Measurements from ENCODE around the gene AAMP.

Gene AAMP

GRCh38 chr2:218260742-218261422 is 9.1 kb downstream of the AAMP start, which contains the start of gene GPBAR1:
Gene GPBAR1 (plus strand): TSS chr2:218261015. CDS start chr2:218262725, 1,710 bp downstream.
- no peak for DNase-seq (ENCODE audit: low read depth)
- no peak within 1 kb of the TSS for H3K4me3 ChIP-seq (ENCODE audit: low read length)
- TF ChIP-seq CTCF (conservative IDR thresholded peaks at IDR 0.05; ENCODE audit: low read length), result no peak

- no peak for TF ChIP-seq CTCF (conservative IDR thresholded peaks at IDR 0.05; ENCODE audit: low read length)
- DNase-seq (ENCODE audit: low read depth), result no peak
- no peak overlapping the region for H3K4me3 ChIP-seq (ENCODE audit: low read length)
Observed at GRCh38 chr2:218260166-218260565, 9.8 kb downstream of the AAMP start.

DNA sequence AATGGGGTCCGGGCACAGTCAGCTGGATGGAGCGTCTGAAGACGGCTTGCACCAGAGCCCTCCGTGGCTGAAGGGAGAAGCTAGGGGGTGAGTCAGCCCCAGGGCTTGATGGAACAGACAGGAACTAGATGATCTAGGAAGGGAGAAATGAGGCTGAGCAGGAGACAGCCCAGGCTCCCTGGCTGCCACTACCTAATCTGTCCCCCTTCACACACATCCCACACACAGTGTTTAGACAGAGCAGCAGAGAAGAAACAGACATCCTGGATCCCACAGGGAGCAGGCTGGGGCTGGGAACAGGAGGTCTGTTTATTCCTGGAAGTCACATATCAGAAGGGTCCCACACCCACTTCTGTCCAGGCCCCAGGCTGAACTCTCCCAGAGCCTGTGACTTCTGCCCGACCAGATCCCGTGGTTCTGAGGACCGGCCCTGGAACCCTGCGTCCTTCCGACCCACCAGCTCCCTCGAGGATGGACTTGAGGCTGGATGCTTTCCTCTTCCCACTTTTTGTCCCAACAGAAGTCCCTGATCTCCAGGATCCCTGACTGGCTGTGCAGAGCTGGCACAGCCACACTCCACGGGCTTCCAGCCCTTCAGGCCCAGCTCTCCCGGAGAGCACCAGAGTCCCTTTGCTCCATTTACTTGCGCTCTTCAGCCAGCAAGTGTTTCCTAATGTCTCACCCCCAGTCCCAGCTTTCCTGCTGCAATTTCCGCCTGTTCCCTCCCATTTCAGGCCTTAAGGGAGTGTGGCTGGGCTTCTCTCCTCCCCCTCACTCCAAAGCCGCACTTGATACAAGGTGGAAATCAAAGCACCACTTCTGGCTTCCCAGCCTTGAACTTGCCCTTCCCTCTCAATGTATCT is 10.6 kb downstream of the AAMP start:
- DNase-seq (ENCODE audit: low read depth), result peak; percentile 67
- H3K4me3 ChIP-seq (ENCODE audit: low read length), result no peak overlapping the region
- TF ChIP-seq CTCF (conservative IDR thresholded peaks at IDR 0.05; ENCODE audit: low read length), result no peak

DNA sequence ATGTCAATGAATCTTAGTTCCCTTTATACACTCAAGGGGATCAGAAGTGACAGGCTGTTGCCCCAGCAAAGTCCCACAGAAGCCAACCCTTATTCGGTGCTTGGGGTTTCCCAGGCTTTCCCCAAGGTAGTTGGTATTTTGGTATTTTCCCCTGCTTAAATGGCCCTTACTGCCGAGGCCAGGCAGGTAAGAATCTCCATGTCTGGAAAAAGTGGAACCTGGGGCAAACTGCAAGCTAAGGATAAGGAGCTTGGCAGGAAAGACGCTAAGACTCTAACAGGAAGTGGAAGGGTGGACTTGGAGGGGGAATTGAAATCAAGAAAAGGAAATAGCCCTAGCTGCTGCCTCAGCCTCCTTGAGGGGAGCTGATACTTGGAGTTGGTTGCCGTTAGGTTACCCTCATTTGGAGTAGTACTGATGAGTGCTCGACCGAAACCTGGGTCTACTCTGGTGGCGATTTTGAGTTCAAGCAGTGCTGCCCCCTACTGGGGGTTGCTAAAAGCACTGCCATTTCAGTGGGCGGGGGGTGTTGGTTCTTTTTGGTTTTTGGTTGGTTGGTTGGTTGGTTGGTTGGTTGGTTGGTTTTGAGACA is 12.5 kb downstream of the AAMP start:
- no peak for DNase-seq (ENCODE audit: low read depth)
- peak; percentile 62 for TF ChIP-seq CTCF (conservative IDR thresholded peaks at IDR 0.05; ENCODE audit: low read length)
- no peak overlapping the region for H3K4me3 ChIP-seq (ENCODE audit: low read length)

GRCh38 chr2:218256612-218257350 is 13.2 kb downstream of the AAMP start:
- no peak overlapping the region for H3K4me3 ChIP-seq (ENCODE audit: low read length)
- no peak for DNase-seq (ENCODE audit: low read depth)
- TF ChIP-seq CTCF (conservative IDR thresholded peaks at IDR 0.05; ENCODE audit: low read length), result no peak

DNA sequence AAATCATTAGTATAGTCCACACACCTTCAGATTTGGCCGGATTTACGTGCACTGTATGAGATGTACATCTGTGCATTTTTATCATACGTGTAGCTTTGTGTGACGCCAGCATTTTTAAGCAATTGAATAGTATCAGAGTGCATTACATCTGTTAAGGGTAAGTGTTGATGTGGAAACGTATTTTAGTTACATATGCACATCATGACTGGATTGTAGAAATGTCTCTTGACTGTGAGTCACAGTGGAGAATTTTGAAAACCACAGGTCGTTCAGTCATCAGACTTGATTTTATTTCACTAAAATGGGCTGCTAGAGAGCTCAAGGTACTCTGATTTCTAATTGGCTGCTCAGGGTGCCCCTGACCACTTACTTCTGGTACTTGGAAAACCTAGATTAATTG is 14.5 kb downstream of the AAMP start:
- TF ChIP-seq CTCF (conservative IDR thresholded peaks at IDR 0.05; ENCODE audit: low read length), result no peak
- peak; percentile 62 for DNase-seq (ENCODE audit: low read depth)
- no peak overlapping the region for H3K4me3 ChIP-seq (ENCODE audit: low read length)
